SK-N-SH (cell line): ENCODE measurements around the gene SMS.

Experiments used
- EP300 ChIP-seq, 2 experiments: IDR thresholded peaks; 2 replicates each; pipeline versions ENCODE4 v1.4.0 to v1.6.1; 2012; ENCODE audit warnings: borderline replicate concordance in 1 of 2, low read depth in 1 of 2, low read length in 1 of 2
- EZH2phosphoT487 ChIP-seq: fragments of 200-600 bp; sonication (generic); IDR thresholded peaks from 2 replicates; pipeline ENCODE4 v1.6.1; 2017; ENCODE audit warnings: low read depth, mixed run types, mild to moderate bottlenecking, antibody characterized with exemption, moderate library complexity, borderline replicate concordance
- FOXM1 ChIP-seq: IDR thresholded peaks from 2 replicates; pipeline ENCODE4 v1.4.0; 2012; ENCODE audit warnings: low read depth, mild to moderate bottlenecking
- GABPA ChIP-seq: IDR thresholded peaks from 2 replicates; pipeline ENCODE4 v1.4.0; 2012; ENCODE audit warnings: low read depth, mild to moderate bottlenecking
- MEF2A ChIP-seq: IDR thresholded peaks from 2 replicates; pipeline ENCODE4 v1.4.0; 2012; ENCODE audit warnings: low read depth, borderline replicate concordance
- NRF1 ChIP-seq: IDR thresholded peaks from 2 replicates; pipeline ENCODE4 v1.6.1; 2012; ENCODE audit warnings: low read depth, mild to moderate bottlenecking, low read length
- POLR2AphosphoS5 ChIP-seq: IDR thresholded peaks from 2 replicates; pipeline ENCODE4 v1.6.1; 2012; ENCODE audit warnings: low read depth, low read length
- RCOR1 ChIP-seq: fragments of 150-350 bp; IDR thresholded peaks from 2 replicates; pipeline ENCODE4 v1.6.1; 2017; ENCODE audit warnings: antibody characterized with exemption, low read length
- TCF12 ChIP-seq: IDR thresholded peaks from 2 replicates; pipeline ENCODE4 v1.4.0; 2012
- TEAD4 ChIP-seq: IDR thresholded peaks from 2 replicates; pipeline ENCODE4 v1.4.0; 2012; ENCODE audit warnings: mild to moderate bottlenecking, borderline replicate concordance; ENCODE audit not compliant: insufficient read depth
- YY1 ChIP-seq: IDR thresholded peaks from 2 replicates; pipeline ENCODE4 v1.4.0; 2012; ENCODE audit warnings: low read depth, mild to moderate bottlenecking
- TF ChIP-seq, protein P1 (sequence below): fragments of 200-600 bp; sonication (generic); IDR thresholded peaks from 2 replicates; pipeline ENCODE4 v1.6.1; 2017; ENCODE audit warnings: antibody characterized with exemption, mild to moderate bottlenecking, moderate library complexity
- TF ChIP-seq, protein P2 (sequence below): IDR thresholded peaks from 2 replicates; pipeline ENCODE4; 2012
- TF ChIP-seq, protein P3 (sequence below): IDR thresholded peaks from 2 replicates; pipeline ENCODE4 v1.6.1; 2012; ENCODE audit warnings: mild to moderate bottlenecking, low read depth, low read length, moderate library complexity

DNA sequence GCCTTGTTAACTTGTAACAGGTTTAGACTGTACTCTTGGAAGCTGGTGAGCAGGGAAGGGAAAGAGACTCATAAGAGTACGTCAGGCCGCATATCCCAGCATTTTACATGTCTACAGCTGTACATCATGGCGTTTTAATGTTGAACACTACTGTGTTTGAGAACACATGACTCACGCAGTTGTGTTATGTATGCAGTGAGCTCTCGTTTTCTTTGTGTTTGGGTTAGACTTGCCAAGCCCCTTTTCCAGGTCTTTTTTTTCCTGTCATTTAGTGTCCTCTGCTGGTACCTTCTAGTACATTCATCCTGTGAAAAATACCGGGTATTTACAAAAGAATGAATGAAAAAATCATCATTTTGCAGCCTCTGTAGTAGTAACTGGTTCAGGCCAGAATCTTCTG is 35.3 kb downstream of the SMS start:
- TF ChIP-seq, protein P1, sequence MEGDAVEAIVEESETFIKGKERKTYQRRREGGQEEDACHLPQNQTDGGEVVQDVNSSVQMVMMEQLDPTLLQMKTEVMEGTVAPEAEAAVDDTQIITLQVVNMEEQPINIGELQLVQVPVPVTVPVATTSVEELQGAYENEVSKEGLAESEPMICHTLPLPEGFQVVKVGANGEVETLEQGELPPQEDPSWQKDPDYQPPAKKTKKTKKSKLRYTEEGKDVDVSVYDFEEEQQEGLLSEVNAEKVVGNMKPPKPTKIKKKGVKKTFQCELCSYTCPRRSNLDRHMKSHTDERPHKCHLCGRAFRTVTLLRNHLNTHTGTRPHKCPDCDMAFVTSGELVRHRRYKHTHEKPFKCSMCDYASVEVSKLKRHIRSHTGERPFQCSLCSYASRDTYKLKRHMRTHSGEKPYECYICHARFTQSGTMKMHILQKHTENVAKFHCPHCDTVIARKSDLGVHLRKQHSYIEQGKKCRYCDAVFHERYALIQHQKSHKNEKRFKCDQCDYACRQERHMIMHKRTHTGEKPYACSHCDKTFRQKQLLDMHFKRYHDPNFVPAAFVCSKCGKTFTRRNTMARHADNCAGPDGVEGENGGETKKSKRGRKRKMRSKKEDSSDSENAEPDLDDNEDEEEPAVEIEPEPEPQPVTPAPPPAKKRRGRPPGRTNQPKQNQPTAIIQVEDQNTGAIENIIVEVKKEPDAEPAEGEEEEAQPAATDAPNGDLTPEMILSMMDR = peak; percentile 74
- TF ChIP-seq, protein P2, sequence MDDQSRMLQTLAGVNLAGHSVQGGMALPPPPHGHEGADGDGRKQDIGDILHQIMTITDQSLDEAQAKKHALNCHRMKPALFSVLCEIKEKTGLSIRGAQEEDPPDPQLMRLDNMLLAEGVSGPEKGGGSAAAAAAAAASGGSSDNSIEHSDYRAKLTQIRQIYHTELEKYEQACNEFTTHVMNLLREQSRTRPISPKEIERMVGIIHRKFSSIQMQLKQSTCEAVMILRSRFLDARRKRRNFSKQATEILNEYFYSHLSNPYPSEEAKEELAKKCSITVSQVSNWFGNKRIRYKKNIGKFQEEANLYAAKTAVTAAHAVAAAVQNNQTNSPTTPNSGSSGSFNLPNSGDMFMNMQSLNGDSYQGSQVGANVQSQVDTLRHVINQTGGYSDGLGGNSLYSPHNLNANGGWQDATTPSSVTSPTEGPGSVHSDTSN = no peak
- TF ChIP-seq, protein P3, sequence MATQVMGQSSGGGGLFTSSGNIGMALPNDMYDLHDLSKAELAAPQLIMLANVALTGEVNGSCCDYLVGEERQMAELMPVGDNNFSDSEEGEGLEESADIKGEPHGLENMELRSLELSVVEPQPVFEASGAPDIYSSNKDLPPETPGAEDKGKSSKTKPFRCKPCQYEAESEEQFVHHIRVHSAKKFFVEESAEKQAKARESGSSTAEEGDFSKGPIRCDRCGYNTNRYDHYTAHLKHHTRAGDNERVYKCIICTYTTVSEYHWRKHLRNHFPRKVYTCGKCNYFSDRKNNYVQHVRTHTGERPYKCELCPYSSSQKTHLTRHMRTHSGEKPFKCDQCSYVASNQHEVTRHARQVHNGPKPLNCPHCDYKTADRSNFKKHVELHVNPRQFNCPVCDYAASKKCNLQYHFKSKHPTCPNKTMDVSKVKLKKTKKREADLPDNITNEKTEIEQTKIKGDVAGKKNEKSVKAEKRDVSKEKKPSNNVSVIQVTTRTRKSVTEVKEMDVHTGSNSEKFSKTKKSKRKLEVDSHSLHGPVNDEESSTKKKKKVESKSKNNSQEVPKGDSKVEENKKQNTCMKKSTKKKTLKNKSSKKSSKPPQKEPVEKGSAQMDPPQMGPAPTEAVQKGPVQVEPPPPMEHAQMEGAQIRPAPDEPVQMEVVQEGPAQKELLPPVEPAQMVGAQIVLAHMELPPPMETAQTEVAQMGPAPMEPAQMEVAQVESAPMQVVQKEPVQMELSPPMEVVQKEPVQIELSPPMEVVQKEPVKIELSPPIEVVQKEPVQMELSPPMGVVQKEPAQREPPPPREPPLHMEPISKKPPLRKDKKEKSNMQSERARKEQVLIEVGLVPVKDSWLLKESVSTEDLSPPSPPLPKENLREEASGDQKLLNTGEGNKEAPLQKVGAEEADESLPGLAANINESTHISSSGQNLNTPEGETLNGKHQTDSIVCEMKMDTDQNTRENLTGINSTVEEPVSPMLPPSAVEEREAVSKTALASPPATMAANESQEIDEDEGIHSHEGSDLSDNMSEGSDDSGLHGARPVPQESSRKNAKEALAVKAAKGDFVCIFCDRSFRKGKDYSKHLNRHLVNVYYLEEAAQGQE = no peak
- TF ChIP-seq GABPA (no peak), RCOR1 (no peak), NRF1 (no peak), EP300 (IDR thresholded peaks at IDR 0.05; ENCODE audit: borderline replicate concordance in 1 of 2, low read depth in 1 of 2, low read length in 1 of 2) (no peak), EZH2phosphoT487 (no peak), TEAD4 (no peak), FOXM1 (no peak), MEF2A (no peak), YY1 (no peak), TCF12 (no peak), POLR2AphosphoS5 (no peak)
